WTC11 (cell line): ENCODE measurements around the gene TMPRSS3.

Experiments used
- FOXJ3 ChIP-seq: sonication (generic); formaldehyde crosslinking; IDR thresholded peaks from 2 replicates; pipeline ENCODE4 v1.9.0; 2021; ENCODE audit warnings: missing genetic modification reagents, mild to moderate bottlenecking, borderline replicate concordance
- HMGA2 ChIP-seq: fragments of 250-450 bp; sonication (Bioruptor Pico); IDR thresholded peaks from 2 replicates; pipeline ENCODE4 v1.4.0; 2021; ENCODE audit warnings: mild to moderate bottlenecking, moderate library complexity
- JUN ChIP-seq: sonication (generic); formaldehyde crosslinking; IDR thresholded peaks from 2 replicates; pipeline ENCODE4 v1.8.0; 2023; ENCODE audit warnings: mild to moderate bottlenecking, missing genetic modification reagents
- NFATC4 ChIP-seq: fragments of 250-450 bp; sonication (Bioruptor Pico); IDR thresholded peaks from 2 replicates; pipeline ENCODE4 v1.9.0; 2021; ENCODE audit warnings: mild to moderate bottlenecking
- RELA ChIP-seq: sonication (generic); formaldehyde crosslinking; IDR thresholded peaks from 2 replicates; pipeline ENCODE4 v1.8.1; 2022; ENCODE audit warnings: missing genetic modification reagents, mild to moderate bottlenecking, borderline replicate concordance
- ZNF138 ChIP-seq: sonication (generic); formaldehyde crosslinking; conservative IDR thresholded peaks from 2 replicates; pipeline ENCODE4 v1.8.1; 2022; ENCODE audit warnings: mild to moderate bottlenecking, moderate library complexity, missing genetic modification reagents
- TF ChIP-seq, protein P1 (sequence below): fragments of 200-600 bp; IDR thresholded peaks from 2 replicates; pipeline ENCODE4 v1.8.0; 2022; ENCODE audit warnings: antibody characterized with exemption
- TF ChIP-seq, protein P2 (sequence below): sonication (generic); formaldehyde crosslinking; IDR thresholded peaks from 2 replicates; pipeline ENCODE4 v1.8.0; 2022; ENCODE audit warnings: mild to moderate bottlenecking, missing genetic modification reagents
- TF ChIP-seq, protein P3 (sequence below): sonication (generic); formaldehyde crosslinking; IDR thresholded peaks from 2 replicates; pipeline ENCODE4 v1.8.1; 2022; ENCODE audit warnings: low read depth, missing genetic modification reagents, borderline replicate concordance

DNA sequence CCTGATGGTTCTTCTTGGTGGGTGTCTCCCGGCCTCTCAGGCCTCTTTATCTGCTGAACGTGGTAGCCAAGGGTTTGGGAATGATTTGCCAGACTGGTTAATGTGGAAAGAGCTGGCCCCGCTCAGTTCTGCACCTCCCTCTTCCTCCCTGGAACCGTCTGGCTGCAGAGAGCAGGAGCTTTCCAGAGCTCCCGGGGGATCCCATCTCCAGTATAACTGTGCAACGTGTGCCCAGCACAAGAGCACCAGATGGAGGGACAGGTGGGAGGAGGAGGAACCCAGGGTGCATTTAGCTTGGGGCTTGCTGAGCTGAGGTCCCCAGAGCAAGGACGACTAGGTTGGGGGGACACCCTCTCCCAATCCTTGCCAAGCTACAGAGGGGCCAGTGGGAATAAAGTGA lies 34.6 kb downstream of the TMPRSS3 start:
- TF ChIP-seq, protein P1, sequence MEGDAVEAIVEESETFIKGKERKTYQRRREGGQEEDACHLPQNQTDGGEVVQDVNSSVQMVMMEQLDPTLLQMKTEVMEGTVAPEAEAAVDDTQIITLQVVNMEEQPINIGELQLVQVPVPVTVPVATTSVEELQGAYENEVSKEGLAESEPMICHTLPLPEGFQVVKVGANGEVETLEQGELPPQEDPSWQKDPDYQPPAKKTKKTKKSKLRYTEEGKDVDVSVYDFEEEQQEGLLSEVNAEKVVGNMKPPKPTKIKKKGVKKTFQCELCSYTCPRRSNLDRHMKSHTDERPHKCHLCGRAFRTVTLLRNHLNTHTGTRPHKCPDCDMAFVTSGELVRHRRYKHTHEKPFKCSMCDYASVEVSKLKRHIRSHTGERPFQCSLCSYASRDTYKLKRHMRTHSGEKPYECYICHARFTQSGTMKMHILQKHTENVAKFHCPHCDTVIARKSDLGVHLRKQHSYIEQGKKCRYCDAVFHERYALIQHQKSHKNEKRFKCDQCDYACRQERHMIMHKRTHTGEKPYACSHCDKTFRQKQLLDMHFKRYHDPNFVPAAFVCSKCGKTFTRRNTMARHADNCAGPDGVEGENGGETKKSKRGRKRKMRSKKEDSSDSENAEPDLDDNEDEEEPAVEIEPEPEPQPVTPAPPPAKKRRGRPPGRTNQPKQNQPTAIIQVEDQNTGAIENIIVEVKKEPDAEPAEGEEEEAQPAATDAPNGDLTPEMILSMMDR: no peak
- TF ChIP-seq JUN (no peak), FOXJ3 (CRISPR knock-in tag) (no peak), NFATC4 (CRISPR knock-in tag) (no peak), RELA (CRISPR knock-in tag) (no peak), HMGA2 (no peak), ZNF138 (CRISPR knock-in tag) (no peak)
- TF ChIP-seq, protein P2, sequence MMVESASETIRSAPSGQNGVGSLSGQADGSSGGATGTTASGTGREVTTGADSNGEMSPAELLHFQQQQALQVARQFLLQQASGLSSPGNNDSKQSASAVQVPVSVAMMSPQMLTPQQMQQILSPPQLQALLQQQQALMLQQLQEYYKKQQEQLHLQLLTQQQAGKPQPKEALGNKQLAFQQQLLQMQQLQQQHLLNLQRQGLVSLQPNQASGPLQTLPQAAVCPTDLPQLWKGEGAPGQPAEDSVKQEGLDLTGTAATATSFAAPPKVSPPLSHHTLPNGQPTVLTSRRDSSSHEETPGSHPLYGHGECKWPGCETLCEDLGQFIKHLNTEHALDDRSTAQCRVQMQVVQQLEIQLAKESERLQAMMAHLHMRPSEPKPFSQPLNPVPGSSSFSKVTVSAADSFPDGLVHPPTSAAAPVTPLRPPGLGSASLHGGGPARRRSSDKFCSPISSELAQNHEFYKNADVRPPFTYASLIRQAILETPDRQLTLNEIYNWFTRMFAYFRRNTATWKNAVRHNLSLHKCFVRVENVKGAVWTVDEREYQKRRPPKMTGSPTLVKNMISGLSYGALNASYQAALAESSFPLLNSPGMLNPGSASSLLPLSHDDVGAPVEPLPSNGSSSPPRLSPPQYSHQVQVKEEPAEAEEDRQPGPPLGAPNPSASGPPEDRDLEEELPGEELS: no peak
- TF ChIP-seq, protein P3, sequence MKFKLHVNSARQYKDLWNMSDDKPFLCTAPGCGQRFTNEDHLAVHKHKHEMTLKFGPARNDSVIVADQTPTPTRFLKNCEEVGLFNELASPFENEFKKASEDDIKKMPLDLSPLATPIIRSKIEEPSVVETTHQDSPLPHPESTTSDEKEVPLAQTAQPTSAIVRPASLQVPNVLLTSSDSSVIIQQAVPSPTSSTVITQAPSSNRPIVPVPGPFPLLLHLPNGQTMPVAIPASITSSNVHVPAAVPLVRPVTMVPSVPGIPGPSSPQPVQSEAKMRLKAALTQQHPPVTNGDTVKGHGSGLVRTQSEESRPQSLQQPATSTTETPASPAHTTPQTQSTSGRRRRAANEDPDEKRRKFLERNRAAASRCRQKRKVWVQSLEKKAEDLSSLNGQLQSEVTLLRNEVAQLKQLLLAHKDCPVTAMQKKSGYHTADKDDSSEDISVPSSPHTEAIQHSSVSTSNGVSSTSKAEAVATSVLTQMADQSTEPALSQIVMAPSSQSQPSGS (CRISPR knock-in tag): no peak
